22Rv1 (cell line): ENCODE results near the gene B4GALNT3.

Experiments used
- H3K27ac ChIP-seq: fragments of 450-650 bp; 2 replicates; pipeline ENCODE4 v1.5.1; 2017
- ZFX ChIP-seq: fragments of 450-650 bp; IDR thresholded peaks from 2 replicates; pipeline ENCODE4 v1.6.1; 2017; ENCODE audit warnings: antibody characterized with exemption, borderline replicate concordance
- TF ChIP-seq, protein P1 (sequence below): fragments of 450-650 bp; IDR thresholded peaks from 2 replicates; pipeline ENCODE4 v1.5.1; 2017; ENCODE audit warnings: mild to moderate bottlenecking

Gene B4GALNT3

DNA sequence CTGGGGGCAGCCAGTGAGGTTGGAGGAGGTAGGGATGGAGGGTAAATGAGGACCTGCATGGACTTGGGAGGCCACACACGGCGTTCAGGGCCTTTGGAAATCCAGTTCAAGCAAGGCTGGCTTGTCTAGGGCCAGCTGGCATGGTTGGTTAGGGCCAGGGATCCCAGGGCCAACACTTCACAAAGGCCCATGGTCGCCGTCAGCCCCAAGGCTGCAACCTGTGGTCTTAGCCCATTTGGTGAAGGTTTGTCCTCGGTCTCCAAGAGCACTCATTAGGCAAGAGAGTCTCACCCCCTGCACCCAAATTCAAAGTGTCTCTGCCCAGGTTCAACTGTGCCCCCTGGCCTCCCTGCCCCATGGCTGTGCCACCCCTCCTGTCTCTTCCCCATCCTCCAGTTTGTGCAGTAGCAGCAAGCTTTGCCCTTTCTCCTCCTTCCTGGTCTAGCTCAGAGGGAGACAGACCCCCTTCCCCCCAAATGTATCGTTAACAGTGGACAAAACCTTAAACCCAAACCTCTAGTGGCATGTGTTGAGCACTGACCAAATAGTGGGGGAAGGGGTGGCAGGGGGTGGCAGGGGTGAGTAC, 109.4 kb downstream of the B4GALNT3 start:
- no peak overlapping the region for H3K27ac ChIP-seq
- TF ChIP-seq, protein P1, sequence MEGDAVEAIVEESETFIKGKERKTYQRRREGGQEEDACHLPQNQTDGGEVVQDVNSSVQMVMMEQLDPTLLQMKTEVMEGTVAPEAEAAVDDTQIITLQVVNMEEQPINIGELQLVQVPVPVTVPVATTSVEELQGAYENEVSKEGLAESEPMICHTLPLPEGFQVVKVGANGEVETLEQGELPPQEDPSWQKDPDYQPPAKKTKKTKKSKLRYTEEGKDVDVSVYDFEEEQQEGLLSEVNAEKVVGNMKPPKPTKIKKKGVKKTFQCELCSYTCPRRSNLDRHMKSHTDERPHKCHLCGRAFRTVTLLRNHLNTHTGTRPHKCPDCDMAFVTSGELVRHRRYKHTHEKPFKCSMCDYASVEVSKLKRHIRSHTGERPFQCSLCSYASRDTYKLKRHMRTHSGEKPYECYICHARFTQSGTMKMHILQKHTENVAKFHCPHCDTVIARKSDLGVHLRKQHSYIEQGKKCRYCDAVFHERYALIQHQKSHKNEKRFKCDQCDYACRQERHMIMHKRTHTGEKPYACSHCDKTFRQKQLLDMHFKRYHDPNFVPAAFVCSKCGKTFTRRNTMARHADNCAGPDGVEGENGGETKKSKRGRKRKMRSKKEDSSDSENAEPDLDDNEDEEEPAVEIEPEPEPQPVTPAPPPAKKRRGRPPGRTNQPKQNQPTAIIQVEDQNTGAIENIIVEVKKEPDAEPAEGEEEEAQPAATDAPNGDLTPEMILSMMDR: no peak
- TF ChIP-seq ZFX: no peak

DNA sequence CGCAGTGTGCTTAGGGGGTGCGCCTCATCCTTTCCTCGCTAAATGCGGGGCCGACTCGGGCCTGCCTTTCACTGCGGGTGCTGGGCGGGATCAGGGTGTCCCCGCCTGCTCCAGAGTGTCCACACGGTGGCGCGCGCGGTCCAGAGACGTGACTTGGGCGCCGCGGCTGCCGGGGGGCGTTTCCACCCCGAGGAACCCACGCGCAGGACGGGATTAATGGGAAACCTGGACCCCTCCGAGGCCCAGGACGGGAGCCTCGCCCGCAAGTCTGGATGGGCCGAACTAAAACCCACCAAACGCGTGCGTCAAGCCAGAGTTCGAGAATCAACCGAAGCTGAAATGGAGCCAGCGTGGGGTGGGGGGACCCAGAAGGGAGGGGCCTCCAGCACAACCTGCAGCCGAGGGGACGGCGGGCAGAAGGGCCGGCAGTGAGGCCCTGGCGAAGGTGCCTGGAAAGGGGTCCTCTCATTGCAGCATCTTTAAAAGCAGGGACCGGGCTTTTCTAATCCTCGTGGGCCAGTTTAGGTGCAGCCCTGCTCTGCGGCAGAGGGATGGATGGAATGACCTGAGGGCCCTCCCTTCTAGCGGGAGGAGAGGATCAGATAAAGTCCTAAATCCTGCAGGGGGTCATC, 110.2 kb downstream of the B4GALNT3 start:
- no peak overlapping the region for H3K27ac ChIP-seq

DNA sequence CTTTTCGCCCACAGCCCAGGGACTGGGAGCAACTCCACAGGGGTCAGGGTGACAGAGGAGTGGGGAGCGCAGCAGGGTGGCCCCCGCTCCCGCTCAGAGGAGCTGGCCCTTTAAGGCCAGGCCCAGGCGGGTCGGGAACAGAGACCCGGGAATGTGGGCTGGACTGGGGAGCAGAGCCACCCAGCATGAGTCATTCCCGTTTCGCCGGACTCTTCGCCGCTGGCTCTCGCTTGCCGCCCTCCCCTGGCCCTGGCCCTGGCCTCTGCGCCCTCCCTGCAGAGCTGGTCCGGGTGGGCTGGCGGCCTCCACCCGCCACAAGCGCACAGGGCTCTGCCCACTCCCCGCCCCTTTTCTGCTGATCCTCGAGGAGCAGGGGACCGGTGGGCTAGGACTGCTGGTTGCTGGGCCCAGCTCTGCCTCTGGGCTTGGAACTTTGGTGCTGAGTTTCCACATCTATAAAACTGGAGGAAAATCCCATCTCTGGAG, 110.7 kb downstream of the B4GALNT3 start:
- no peak overlapping the region for H3K27ac ChIP-seq
- no peak for TF ChIP-seq ZFX
- TF ChIP-seq, protein P1: no peak

More for the DNA sequence above, 110.2 kb downstream of the B4GALNT3 start:
- TF ChIP-seq, protein P1: peak; percentile 99
- no peak for TF ChIP-seq ZFX

DNA sequence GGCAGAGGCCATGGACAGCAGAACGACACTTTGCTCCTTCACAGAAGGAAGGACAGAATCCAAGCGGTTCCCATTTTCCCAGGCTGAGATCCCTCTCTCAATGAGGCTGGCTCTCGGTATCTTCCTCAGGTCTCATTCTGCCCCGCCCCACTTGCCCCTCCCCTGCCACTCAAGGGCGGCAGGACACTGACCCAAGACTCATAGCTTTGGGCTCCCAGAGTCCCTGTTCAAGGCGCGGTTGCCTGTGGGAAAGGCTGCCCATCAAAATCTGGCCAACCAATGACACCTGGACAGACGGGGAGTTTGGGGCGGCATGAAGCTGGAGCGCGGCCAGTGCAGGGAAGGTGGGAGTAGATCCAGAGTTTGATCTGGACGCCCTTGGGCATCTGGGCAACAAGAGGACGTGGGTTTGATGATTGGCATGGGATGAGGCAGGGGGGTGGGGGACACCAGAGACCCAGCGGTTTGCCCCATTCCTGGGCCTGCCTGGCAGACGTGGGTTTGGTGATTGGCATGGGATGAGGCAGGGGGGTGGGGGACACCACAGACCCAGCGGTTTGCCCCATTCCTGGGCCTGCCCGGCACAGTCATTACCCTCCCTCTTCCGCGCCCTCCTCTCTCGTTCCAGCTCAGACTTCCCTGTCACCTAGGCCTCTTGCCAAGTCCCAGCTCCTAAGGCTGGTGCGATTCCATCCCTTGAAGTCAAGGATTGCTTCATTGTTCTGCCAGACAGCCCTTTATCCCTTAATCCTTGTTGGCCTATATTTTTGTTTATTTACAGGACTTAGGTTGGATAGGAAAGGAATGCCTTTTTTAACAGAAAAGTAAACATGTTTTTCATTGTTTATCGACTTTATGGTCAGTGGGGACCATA, 111.4 kb downstream of the B4GALNT3 start:
- H3K27ac ChIP-seq: no peak overlapping the region
- TF ChIP-seq ZFX: no peak

DNA sequence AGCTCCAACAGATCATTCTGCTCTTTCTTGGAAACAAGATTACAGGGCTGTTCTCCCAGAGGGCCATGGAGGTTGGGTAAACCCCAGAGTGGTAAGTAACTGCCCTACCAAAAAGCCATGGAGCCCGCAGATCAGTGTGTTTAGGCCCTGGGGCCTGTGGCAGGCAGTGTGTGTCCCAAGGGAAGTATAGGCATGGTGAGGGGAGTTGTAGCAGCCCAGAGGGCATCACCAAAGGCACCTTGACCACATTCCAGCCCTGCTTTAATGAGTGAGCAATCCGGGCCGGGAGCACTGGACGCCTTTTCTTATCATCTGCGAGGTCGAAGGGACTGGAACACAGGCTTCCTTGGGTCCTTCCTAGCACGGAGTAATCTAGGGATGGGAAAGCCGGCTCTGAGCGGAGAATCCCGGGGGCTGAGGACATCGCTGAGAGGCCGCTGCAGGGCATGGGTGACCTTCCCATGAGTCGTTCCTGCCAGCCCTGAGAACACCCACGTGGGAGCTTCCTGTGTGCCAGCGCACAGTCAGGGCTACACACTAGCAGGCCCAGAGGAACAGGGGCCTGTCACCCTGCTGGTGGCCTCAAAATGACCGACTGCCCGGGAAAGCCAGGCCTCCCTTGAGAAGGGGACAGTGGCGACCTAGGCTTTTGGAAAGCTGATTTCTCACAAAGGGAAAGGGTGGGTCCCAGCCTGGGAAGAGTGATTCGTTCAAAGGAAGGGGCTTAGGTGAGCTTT, 112.2 kb downstream of the B4GALNT3 start:
- no peak overlapping the region for H3K27ac ChIP-seq

DNA sequence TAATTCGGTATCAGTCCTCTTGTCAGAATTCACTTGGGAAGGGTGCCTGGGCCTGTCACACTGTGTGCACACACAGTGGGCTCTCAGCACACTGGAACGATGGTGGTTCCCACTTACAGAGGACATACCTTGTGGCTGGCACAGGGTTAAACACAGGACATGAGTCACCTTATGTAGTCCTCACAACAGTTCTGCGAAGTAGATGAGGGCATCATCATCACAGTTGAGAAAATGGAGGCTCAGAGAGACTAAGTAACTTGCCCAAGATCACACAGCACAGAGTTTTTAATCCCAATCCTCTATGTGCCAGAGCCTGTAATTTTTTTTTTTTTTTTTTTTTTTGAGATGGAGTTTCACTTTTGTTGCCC, 112.8 kb downstream of the B4GALNT3 start:
- H3K27ac ChIP-seq: no peak overlapping the region
- TF ChIP-seq ZFX: no peak
- TF ChIP-seq, protein P1: no peak

More for the DNA sequence above, 112.2 kb downstream of the B4GALNT3 start:
- TF ChIP-seq, protein P1: no peak
- TF ChIP-seq ZFX: no peak

DNA sequence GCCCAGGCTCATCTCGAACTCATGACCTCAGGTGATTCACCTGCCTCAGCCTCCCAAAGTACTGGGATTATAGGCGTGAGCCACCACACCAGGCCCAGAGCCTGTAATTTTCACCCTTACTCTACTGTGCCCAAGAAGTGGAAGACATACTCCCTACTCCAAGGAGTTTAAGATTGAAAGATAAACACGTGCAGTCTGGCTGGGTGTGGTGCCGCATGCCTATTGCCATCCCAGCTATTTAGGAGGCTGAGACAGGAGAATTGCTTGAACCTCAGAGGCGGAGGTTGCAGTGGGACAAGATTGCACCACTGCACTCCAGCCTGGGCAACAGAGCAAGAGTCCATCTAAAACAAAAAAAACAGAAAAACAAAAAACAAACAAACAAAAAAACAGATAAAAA, 113.5 kb downstream of the B4GALNT3 start:
- H3K27ac ChIP-seq: no peak overlapping the region

More for the DNA sequence above, 113.5 kb downstream of the B4GALNT3 start:
- TF ChIP-seq ZFX: no peak
- TF ChIP-seq, protein P1: no peak
